Measurements from ENCODE around the gene XPC. TPM values are rescaled to one million over a fixed set of nuclear protein-coding genes. Genes with fewer than 3 reads are reported as not detected.
"Not testable (repeated sequence)": the region's sequence is repeated elsewhere in the genome, so short reads cannot be mapped to it uniquely, and the experiment has no call there.

XPC gene
- total and polyA plus RNA-seq, 4 donors = 12.7 to 26.7 (median 14.2) TPM

GRCh38 chr3:14110699-14111098 lies 67.7 kb downstream of the XPC start:
- Histone ChIP-seq H3K36me3 (ENCODE audit: control insufficient read depth in 4 of 4, insufficient read depth in 3 of 4, low read depth in 1 of 4, low read length in 3 of 4) (peaks cover 0 to 18% (median 11%) of the 10 kb centered on the region in 4 donors), H3K4me1 (ENCODE audit: control insufficient read depth in 4 of 4, insufficient read depth in 4 of 4, low read length in 3 of 4) (peaks cover 0 to 26% (median 18%) of the 10 kb centered on the region in 4 donors), H3K27ac (ENCODE audit: low read depth in 1 of 2, low read length in 2 of 2) (no peak overlapping the region), H3K27me3 (ENCODE audit: control insufficient read depth in 4 of 4, insufficient read depth in 4 of 4, low read length in 3 of 4) (no peaks in the 10 kb centered on the region), H3K9ac (ENCODE audit: low read depth in 1 of 2, low read length in 2 of 2) (no peak overlapping the region), H3K9me3 (ENCODE audit: control insufficient read depth in 4 of 4, low read length in 3 of 4) (no peaks in the 10 kb centered on the region), H3K4me3 (ENCODE audit: low read depth in 1 of 3, low read length in 3 of 3) (no peak overlapping the region)
- no peak for DNase-seq (ENCODE audit: low spot score)
- TF ChIP-seq MAX (IDR thresholded peaks at IDR 0.05) = no peak
- TF ChIP-seq YY1 (IDR thresholded peaks at IDR 0.05) = no peak
- TF ChIP-seq, protein P1, sequence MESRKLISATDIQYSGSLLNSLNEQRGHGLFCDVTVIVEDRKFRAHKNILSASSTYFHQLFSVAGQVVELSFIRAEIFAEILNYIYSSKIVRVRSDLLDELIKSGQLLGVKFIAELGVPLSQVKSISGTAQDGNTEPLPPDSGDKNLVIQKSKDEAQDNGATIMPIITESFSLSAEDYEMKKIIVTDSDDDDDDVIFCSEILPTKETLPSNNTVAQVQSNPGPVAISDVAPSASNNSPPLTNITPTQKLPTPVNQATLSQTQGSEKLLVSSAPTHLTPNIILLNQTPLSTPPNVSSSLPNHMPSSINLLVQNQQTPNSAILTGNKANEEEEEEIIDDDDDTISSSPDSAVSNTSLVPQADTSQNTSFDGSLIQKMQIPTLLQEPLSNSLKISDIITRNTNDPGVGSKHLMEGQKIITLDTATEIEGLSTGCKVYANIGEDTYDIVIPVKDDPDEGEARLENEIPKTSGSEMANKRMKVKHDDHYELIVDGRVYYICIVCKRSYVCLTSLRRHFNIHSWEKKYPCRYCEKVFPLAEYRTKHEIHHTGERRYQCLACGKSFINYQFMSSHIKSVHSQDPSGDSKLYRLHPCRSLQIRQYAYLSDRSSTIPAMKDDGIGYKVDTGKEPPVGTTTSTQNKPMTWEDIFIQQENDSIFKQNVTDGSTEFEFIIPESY (IDR thresholded peaks at IDR 0.05) = no peak
- TF ChIP-seq, protein P2, sequence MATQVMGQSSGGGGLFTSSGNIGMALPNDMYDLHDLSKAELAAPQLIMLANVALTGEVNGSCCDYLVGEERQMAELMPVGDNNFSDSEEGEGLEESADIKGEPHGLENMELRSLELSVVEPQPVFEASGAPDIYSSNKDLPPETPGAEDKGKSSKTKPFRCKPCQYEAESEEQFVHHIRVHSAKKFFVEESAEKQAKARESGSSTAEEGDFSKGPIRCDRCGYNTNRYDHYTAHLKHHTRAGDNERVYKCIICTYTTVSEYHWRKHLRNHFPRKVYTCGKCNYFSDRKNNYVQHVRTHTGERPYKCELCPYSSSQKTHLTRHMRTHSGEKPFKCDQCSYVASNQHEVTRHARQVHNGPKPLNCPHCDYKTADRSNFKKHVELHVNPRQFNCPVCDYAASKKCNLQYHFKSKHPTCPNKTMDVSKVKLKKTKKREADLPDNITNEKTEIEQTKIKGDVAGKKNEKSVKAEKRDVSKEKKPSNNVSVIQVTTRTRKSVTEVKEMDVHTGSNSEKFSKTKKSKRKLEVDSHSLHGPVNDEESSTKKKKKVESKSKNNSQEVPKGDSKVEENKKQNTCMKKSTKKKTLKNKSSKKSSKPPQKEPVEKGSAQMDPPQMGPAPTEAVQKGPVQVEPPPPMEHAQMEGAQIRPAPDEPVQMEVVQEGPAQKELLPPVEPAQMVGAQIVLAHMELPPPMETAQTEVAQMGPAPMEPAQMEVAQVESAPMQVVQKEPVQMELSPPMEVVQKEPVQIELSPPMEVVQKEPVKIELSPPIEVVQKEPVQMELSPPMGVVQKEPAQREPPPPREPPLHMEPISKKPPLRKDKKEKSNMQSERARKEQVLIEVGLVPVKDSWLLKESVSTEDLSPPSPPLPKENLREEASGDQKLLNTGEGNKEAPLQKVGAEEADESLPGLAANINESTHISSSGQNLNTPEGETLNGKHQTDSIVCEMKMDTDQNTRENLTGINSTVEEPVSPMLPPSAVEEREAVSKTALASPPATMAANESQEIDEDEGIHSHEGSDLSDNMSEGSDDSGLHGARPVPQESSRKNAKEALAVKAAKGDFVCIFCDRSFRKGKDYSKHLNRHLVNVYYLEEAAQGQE (IDR thresholded peaks at IDR 0.05) = no peak
- TF ChIP-seq, protein P3, sequence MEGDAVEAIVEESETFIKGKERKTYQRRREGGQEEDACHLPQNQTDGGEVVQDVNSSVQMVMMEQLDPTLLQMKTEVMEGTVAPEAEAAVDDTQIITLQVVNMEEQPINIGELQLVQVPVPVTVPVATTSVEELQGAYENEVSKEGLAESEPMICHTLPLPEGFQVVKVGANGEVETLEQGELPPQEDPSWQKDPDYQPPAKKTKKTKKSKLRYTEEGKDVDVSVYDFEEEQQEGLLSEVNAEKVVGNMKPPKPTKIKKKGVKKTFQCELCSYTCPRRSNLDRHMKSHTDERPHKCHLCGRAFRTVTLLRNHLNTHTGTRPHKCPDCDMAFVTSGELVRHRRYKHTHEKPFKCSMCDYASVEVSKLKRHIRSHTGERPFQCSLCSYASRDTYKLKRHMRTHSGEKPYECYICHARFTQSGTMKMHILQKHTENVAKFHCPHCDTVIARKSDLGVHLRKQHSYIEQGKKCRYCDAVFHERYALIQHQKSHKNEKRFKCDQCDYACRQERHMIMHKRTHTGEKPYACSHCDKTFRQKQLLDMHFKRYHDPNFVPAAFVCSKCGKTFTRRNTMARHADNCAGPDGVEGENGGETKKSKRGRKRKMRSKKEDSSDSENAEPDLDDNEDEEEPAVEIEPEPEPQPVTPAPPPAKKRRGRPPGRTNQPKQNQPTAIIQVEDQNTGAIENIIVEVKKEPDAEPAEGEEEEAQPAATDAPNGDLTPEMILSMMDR (IDR thresholded peaks at IDR 0.05; ENCODE audit: low read depth, low read length, missing input control) = no peak
- no peak for TF ChIP-seq ATF3 (IDR thresholded peaks at IDR 0.05)
- TF ChIP-seq GABPA (IDR thresholded peaks at IDR 0.05 in 1 of 2, conservative IDR thresholded peaks at IDR 0.05 in 1 of 2) = no peak
- no peak for TF ChIP-seq HNF4G (IDR thresholded peaks at IDR 0.05)
- TF ChIP-seq FOXA1 (IDR thresholded peaks at IDR 0.05) = no peak
- TF ChIP-seq HNF4A (conservative IDR thresholded peaks at IDR 0.05) = no peak
- TF ChIP-seq TAF1 (conservative IDR thresholded peaks at IDR 0.05) = no peak
- TF ChIP-seq JUND (IDR thresholded peaks at IDR 0.05) = no peak
- TF ChIP-seq FOXA2 (IDR thresholded peaks at IDR 0.05) = no peak
- TF ChIP-seq NR2F2 (IDR thresholded peaks at IDR 0.05) = no peak
- TF ChIP-seq RXRA (IDR thresholded peaks at IDR 0.05) = no peak
- TF ChIP-seq RAD21 (IDR thresholded peaks at IDR 0.05) = no peak
- TF ChIP-seq SP1 (IDR thresholded peaks at IDR 0.05) = no peak
- no peak for TF ChIP-seq EGR1 (IDR thresholded peaks at IDR 0.05; ENCODE audit: low read depth in 2 of 2)
- WGBS = 82% methylated on average over 4 of the region's 4 CpGs

- 98% methylated on average over 5 of the region's 5 CpGs for WGBS
- H3K27ac ChIP-seq (ENCODE audit: low read depth in 1 of 2, low read length in 2 of 2); DNase-seq (ENCODE audit: low spot score); H3K27me3 ChIP-seq (ENCODE audit: control insufficient read depth in 4 of 4, insufficient read depth in 4 of 4, low read length in 3 of 4); H3K4me3 ChIP-seq (ENCODE audit: low read depth in 1 of 3, low read length in 3 of 3); H3K9me3 ChIP-seq (ENCODE audit: control insufficient read depth in 4 of 4, low read length in 3 of 4); H3K9ac ChIP-seq (ENCODE audit: low read depth in 1 of 2, low read length in 2 of 2): not testable (repeated sequence)
- peaks cover 0 to 17% (median 13%) of the 10 kb centered on the region in 4 donors for H3K4me1 ChIP-seq (ENCODE audit: control insufficient read depth in 4 of 4, insufficient read depth in 4 of 4, low read length in 3 of 4)
- H3K36me3 ChIP-seq (ENCODE audit: control insufficient read depth in 4 of 4, insufficient read depth in 3 of 4, low read depth in 1 of 4, low read length in 3 of 4) = peaks cover 0 to 10% (median 4%) of the 10 kb centered on the region in 4 donors
Measured at GRCh38 chr3:14109821-14110220, 68.6 kb downstream of the XPC start.
